Uterus (tissue), 2 donors: ENCODE data around the gene UCK2.

Experiments used
- CTCF ChIP-seq, 4 experiments: fragments of 200-600 bp in 2 of 4; fragments of 450-650 bp in 2 of 4; sonication (generic) in 2 of 4; IDR thresholded peaks; one replicate each; pipeline ENCODE4 v1.5.1; 2016 to 2019; ENCODE audit warnings: antibody characterized with exemption in 4 of 4, mild to moderate bottlenecking in 2 of 4, moderate library complexity in 1 of 4
- POLR2A ChIP-seq, 2 donors: fragments of 450-650 bp; IDR thresholded peaks; one replicate each; pipeline ENCODE4 v1.6.1; 2016; ENCODE audit warnings: antibody characterized with exemption in 2 of 2, mild to moderate bottlenecking in 1 of 2, moderate library complexity in 1 of 2

DNA sequence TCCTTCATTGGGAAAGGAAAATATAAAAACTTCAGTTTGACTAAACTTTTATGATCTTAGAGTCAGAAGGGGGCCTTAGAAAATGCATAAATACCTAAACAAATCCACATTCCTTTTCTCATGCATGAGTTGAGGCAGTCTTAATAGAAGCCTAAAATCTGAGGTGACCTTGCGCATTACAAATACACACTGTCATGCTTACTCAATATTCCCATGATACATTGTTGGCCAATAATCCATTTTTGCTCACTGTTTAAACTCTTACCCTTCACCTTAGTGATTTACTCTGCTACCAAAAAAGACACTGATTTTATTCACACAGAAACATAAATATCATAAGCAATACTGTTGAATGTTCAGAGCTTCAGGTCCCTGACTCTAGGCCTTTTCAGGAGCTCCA lies 39.7 kb upstream of the UCK2 start:
- no peak for TF ChIP-seq CTCF (IDR thresholded peaks at IDR 0.05)
- no peak for TF ChIP-seq POLR2A (IDR thresholded peaks at IDR 0.05)
